ENCODE results near the gene EIF5A. TPM values are rescaled to one million over a fixed set of nuclear protein-coding genes. Genes with fewer than 3 reads are reported as not detected.

EIF5A gene
- total and polyA plus RNA-seq, 9 of the 15 experiments (the other 6 are each of a cell fraction or from before 2014, with no cell fraction given) = 22.9 to 1,163 (median 772) TPM

- TF ChIP-seq, protein P1, sequence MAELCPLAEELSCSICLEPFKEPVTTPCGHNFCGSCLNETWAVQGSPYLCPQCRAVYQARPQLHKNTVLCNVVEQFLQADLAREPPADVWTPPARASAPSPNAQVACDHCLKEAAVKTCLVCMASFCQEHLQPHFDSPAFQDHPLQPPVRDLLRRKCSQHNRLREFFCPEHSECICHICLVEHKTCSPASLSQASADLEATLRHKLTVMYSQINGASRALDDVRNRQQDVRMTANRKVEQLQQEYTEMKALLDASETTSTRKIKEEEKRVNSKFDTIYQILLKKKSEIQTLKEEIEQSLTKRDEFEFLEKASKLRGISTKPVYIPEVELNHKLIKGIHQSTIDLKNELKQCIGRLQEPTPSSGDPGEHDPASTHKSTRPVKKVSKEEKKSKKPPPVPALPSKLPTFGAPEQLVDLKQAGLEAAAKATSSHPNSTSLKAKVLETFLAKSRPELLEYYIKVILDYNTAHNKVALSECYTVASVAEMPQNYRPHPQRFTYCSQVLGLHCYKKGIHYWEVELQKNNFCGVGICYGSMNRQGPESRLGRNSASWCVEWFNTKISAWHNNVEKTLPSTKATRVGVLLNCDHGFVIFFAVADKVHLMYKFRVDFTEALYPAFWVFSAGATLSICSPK (IDR thresholded peaks at IDR 0.05; ENCODE audit: borderline replicate concordance) = no peak
- TF ChIP-seq, protein P2, sequence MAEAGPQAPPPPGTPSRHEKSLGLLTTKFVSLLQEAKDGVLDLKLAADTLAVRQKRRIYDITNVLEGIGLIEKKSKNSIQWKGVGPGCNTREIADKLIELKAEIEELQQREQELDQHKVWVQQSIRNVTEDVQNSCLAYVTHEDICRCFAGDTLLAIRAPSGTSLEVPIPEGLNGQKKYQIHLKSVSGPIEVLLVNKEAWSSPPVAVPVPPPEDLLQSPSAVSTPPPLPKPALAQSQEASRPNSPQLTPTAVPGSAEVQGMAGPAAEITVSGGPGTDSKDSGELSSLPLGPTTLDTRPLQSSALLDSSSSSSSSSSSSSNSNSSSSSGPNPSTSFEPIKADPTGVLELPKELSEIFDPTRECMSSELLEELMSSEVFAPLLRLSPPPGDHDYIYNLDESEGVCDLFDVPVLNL (CRISPR knock-in tag; IDR thresholded peaks at IDR 0.05; ENCODE audit: low read depth) = no peak
- TF ChIP-seq THAP12 (CRISPR knock-in tag; IDR thresholded peaks at IDR 0.05) (no peak), CLOCK (CRISPR knock-in tag; IDR thresholded peaks at IDR 0.05; ENCODE audit: borderline replicate concordance) (no peak), ZNF12 (CRISPR knock-in tag; IDR thresholded peaks at IDR 0.05) (no peak)
- TF ChIP-seq, protein P3, sequence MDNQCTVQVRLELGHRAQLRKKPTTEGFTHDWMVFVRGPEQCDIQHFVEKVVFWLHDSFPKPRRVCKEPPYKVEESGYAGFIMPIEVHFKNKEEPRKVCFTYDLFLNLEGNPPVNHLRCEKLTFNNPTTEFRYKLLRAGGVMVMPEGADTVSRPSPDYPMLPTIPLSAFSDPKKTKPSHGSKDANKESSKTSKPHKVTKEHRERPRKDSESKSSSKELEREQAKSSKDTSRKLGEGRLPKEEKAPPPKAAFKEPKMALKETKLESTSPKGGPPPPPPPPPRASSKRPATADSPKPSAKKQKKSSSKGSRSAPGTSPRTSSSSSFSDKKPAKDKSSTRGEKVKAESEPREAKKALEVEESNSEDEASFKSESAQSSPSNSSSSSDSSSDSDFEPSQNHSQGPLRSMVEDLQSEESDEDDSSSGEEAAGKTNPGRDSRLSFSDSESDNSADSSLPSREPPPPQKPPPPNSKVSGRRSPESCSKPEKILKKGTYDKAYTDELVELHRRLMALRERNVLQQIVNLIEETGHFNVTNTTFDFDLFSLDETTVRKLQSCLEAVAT (IDR thresholded peaks at IDR 0.05) = no peak
- TF ChIP-seq, protein P4, sequence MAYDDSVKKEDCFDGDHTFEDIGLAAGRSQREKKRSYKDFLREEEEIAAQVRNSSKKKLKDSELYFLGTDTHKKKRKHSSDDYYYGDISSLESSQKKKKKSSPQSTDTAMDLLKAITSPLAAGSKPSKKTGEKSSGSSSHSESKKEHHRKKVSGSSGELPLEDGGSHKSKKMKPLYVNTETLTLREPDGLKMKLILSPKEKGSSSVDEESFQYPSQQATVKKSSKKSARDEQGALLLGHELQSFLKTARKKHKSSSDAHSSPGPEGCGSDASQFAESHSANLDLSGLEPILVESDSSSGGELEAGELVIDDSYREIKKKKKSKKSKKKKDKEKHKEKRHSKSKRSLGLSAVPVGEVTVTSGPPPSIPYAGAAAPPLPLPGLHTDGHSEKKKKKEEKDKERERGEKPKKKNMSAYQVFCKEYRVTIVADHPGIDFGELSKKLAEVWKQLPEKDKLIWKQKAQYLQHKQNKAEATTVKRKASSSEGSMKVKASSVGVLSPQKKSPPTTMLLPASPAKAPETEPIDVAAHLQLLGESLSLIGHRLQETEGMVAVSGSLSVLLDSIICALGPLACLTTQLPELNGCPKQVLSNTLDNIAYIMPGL (CRISPR knock-in tag; IDR thresholded peaks at IDR 0.05) = no peak
- TF ChIP-seq, protein P5, sequence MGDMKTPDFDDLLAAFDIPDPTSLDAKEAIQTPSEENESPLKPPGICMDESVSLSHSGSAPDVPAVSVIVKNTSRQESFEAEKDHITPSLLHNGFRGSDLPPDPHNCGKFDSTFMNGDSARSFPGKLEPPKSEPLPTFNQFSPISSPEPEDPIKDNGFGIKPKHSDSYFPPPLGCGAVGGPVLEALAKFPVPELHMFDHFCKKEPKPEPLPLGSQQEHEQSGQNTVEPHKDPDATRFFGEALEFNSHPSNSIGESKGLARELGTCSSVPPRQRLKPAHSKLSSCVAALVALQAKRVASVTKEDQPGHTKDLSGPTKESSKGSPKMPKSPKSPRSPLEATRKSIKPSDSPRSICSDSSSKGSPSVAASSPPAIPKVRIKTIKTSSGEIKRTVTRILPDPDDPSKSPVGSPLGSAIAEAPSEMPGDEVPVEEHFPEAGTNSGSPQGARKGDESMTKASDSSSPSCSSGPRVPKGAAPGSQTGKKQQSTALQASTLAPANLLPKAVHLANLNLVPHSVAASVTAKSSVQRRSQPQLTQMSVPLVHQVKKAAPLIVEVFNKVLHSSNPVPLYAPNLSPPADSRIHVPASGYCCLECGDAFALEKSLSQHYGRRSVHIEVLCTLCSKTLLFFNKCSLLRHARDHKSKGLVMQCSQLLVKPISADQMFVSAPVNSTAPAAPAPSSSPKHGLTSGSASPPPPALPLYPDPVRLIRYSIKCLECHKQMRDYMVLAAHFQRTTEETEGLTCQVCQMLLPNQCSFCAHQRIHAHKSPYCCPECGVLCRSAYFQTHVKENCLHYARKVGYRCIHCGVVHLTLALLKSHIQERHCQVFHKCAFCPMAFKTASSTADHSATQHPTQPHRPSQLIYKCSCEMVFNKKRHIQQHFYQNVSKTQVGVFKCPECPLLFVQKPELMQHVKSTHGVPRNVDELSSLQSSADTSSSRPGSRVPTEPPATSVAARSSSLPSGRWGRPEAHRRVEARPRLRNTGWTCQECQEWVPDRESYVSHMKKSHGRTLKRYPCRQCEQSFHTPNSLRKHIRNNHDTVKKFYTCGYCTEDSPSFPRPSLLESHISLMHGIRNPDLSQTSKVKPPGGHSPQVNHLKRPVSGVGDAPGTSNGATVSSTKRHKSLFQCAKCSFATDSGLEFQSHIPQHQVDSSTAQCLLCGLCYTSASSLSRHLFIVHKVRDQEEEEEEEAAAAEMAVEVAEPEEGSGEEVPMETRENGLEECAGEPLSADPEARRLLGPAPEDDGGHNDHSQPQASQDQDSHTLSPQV (IDR thresholded peaks at IDR 0.05) = no peak
Measured at GRCh38 chr17:7258731-7259554, 48.5 kb upstream of the EIF5A start (continued).
